Measurements from ENCODE around the gene C16orf92. TPM values are rescaled to one million over a fixed set of nuclear protein-coding genes. Genes with fewer than 3 reads are reported as not detected.
"Not testable (repeated sequence)": the region's sequence is repeated elsewhere in the genome, so short reads cannot be mapped to it uniquely, and the experiment has no call there.

The C16orf92 gene
- total RNA-seq, 1 donor from 2014 or later, result not detected

DNA sequence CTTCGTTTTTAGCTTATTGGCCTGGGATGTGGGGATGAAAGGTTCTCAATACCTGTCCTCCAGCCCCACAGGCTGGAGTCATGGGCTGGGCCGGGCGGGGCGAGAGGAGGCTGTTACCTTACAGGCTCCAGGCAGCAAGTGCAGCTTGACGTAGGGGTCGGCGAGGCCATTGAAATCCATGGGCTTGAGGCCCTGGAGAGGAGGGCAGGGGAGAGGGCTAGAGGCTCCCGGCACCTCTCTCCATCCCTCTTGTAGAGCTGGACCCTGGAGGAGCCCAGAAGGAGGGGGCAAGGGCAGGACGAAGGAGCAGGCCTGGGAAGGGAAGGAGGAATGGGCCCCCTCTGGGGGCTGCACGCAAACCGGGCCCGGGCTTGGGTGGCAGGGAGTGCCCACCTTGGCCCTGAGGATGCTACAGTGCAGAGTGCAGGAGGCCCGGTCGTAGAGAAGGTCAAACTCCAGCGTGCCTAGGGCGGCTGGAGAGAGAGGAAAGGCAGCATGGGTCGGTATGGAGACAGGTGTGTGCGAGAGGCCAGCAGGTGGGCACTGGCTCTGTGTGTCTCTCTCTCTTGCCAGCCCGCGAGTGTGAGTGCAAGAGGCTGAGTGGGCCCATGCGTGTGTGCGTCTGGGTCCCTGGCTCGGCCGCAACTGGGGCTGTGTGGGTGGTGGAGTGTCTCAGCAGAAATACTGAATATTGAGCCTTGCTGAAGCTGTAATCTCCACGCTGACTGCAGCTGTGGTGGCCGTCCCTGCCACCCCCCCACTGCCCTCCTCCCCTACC is 13.7 kb upstream of the C16orf92 start:
- Mint-ChIP-seq H3K27me3 (ENCODE audit: unreplicated experiment) (peaks cover 9% of the 10 kb centered on the region), H3K27ac (ENCODE audit: unreplicated experiment) (no peak overlapping the region), H3K4me3 (ENCODE audit: unreplicated experiment) (no peak overlapping the region), H3K9me3 (ENCODE audit: unreplicated experiment) (no peaks in the 10 kb centered on the region), H3K36me3 (ENCODE audit: unreplicated experiment) (no peaks in the 10 kb centered on the region), H3K4me1 (ENCODE audit: unreplicated experiment) (peaks cover 8% of the 10 kb centered on the region)
- DNase-seq (ENCODE audit: extremely low spot score, unreplicated experiment), result no peak
- TF ChIP-seq, protein P1, sequence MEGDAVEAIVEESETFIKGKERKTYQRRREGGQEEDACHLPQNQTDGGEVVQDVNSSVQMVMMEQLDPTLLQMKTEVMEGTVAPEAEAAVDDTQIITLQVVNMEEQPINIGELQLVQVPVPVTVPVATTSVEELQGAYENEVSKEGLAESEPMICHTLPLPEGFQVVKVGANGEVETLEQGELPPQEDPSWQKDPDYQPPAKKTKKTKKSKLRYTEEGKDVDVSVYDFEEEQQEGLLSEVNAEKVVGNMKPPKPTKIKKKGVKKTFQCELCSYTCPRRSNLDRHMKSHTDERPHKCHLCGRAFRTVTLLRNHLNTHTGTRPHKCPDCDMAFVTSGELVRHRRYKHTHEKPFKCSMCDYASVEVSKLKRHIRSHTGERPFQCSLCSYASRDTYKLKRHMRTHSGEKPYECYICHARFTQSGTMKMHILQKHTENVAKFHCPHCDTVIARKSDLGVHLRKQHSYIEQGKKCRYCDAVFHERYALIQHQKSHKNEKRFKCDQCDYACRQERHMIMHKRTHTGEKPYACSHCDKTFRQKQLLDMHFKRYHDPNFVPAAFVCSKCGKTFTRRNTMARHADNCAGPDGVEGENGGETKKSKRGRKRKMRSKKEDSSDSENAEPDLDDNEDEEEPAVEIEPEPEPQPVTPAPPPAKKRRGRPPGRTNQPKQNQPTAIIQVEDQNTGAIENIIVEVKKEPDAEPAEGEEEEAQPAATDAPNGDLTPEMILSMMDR (IDR thresholded peaks at IDR 0.05), result no peak

DNA sequence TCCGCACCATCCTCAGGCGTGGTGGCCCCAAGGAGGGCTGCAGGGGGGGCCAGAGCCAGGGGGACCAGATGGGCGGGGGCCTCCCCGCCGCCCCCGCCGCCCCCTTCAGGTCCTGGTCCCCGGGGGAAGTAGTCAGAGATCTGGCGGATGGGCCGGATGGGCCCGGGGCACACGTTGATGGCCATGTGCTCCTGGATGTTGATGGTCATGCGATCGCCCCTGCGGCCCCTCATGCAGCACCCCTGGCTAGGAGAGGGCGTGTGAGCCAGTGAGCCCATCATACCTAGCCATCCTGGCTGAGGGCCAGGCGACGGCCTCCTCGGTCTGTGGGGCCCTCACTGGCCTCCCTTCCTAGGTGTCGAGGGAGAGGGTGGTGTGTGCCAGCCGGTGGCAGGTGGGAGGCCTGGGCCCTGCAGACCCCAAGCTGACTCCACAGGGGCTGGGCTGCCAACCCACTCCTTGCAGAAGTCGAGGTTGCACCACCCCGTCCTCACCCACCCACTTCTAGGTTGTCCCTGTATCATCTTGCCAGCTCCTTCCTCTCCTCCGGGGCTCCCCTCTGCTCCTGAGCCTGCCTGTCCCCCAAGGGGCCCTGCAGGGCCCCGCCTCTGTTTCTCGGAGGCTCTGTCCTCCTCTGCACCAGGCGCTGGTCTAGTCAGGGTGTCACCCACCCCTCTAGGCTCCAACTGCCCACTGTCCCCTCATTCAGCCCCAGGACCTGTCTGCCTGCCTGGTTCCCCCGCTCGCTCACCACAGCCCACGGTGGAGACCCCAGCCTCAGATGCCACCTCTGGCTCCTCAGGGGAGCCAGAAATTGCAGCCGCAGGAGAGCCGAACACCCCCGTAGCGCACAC is 12.8 kb upstream of the C16orf92 start:
- Mint-ChIP-seq H3K27me3 (ENCODE audit: unreplicated experiment) (peaks cover 9% of the 10 kb centered on the region), H3K9me3 (ENCODE audit: unreplicated experiment) (no peaks in the 10 kb centered on the region), H3K36me3 (ENCODE audit: unreplicated experiment) (no peaks in the 10 kb centered on the region), H3K27ac (ENCODE audit: unreplicated experiment) (no peak overlapping the region), H3K4me3 (ENCODE audit: unreplicated experiment) (peak overlapping the region; percentile 51), H3K4me1 (ENCODE audit: unreplicated experiment) (peaks cover 8% of the 10 kb centered on the region)
- no peak for DNase-seq (ENCODE audit: extremely low spot score, unreplicated experiment)
- TF ChIP-seq, protein P1 (IDR thresholded peaks at IDR 0.05), result no peak

DNA sequence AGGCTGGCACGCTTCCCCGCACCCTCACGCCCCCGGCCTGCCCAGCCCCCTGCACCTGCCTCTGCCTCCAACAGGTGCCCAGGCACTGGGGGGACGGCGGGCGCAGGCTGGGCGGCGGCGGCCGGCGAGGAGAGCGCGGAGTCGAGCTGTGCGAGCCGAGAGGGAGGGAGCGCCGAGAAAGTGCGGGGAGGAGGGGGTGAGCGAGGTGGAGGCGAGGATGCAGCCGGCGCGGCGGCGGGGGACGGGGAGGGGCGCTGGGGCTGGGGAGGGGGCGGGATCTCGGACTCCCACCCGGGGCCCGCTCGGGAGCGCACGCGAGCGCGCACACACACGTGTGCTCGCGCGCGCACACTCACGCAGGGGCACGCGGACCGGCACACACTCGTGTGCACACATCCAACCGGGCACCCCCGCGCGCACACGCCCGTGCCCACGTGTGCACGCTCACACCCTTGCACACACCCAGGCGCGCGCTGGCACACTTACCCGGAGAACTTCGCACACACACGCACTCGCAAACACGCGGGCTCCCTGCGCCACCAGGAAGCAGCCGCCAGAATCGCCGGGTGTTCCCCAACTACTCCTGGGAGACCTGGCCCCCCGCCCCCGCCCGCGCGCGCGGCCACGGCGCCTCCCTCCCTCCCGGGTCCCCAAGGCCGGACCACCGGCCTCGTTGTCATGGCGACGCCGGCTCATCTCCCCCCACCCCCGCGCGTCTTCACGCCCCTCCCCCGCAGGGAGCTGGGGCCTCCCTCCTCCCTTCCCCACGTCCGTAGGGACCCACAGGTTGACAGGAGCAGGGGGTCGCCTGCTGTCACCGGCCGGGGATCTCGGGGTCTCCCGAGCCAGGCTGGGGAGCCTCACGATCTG is 11.9 kb upstream of the C16orf92 start, which contains the start of gene DOC2A:
Gene DOC2A, minus strand, starts transcription at position 184 of the 870 bp plus-strand sequence. CDS start 805 bp downstream, outside the sequence.
- Mint-ChIP-seq H3K27ac (ENCODE audit: unreplicated experiment) (no peak within 1 kb of the TSS), H3K36me3 (ENCODE audit: unreplicated experiment) (no peaks in the 10 kb centered on the region), H3K27me3 (ENCODE audit: unreplicated experiment) (peaks cover 11% of the 10 kb centered on the region), H3K4me1 (ENCODE audit: unreplicated experiment) (peaks cover 8% of the 10 kb centered on the region), H3K9me3 (ENCODE audit: unreplicated experiment) (no peaks in the 10 kb centered on the region), H3K4me3 (ENCODE audit: unreplicated experiment) (peak within 1 kb of the TSS; percentile 73)
- TF ChIP-seq, protein P1 (IDR thresholded peaks at IDR 0.05), result no peak
- no peak for DNase-seq (ENCODE audit: extremely low spot score, unreplicated experiment)

DNA sequence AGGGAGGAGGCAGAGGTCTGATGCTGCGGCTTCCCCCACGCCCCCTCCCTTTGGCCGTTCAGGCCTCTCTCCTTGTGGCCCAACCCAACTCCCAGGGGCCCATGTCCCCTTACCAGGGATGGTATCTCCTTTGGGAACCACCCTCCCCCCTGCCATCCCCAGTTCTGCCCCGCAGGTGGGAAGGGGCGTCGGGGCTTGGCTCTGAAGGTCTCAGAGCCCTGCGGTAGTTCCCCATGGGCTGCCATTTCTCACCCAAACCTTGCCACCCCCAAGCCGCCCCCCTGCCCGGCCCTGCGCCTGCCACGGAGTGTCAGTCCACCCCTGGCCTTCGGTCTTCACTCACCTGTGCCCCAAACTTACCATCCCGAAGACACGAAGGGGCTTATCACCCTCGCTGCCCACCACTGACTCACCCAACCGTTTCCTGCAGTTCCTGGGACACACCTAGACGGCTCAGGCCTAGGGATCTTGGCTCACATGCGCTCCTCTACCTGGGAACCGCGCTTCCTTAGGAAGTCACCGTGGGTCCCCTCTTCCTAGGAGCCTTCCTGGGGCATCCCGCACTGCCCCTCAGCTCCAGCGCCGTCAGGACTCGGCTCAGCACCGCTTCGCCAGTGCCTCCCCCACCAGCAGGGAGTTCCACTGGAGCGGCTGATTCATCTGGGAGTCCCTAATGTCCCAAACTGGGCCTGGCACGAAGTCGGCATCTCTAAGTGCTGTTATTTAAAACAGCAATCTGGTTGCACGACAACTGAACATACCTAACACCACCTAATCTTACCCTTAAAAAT is 11.1 kb upstream of the C16orf92 start:
- Mint-ChIP-seq H3K4me3 (ENCODE audit: unreplicated experiment) (peak overlapping the region; percentile 73), H3K9me3 (ENCODE audit: unreplicated experiment) (no peaks in the 10 kb centered on the region), H3K27me3 (ENCODE audit: unreplicated experiment) (peaks cover 11% of the 10 kb centered on the region), H3K27ac (ENCODE audit: unreplicated experiment) (no peak overlapping the region), H3K36me3 (ENCODE audit: unreplicated experiment) (no peaks in the 10 kb centered on the region), H3K4me1 (ENCODE audit: unreplicated experiment) (peaks cover 8% of the 10 kb centered on the region)
- TF ChIP-seq, protein P1 (IDR thresholded peaks at IDR 0.05), result no peak
- no peak for DNase-seq (ENCODE audit: extremely low spot score, unreplicated experiment)

DNA sequence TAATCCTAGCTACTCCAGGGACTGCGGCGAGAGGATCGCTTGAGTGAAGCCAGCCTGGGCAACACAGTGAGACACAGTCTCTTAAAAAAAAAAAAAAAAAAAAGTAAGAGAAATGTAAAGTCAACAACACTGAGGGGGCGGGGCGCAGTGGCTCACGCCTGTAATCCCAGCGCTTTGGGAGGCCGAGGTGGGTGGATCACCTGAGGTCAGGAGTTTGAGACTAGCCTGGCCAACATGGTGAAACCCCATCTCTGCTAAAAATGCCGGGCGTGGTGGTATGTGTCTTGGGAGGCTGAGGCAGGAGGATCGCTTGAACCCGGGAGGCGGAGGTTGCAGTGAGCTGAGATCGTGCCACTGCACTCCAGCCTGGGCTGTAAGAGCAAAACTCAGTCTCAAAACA is 10.4 kb upstream of the C16orf92 start:
- not testable (repeated sequence) for H3K27ac Mint-ChIP-seq (ENCODE audit: unreplicated experiment); H3K4me3 Mint-ChIP-seq (ENCODE audit: unreplicated experiment); DNase-seq (ENCODE audit: extremely low spot score, unreplicated experiment); H3K9me3 Mint-ChIP-seq (ENCODE audit: unreplicated experiment); H3K36me3 Mint-ChIP-seq (ENCODE audit: unreplicated experiment); H3K4me1 Mint-ChIP-seq (ENCODE audit: unreplicated experiment)
- peaks cover 13% of the 10 kb centered on the region for H3K27me3 Mint-ChIP-seq (ENCODE audit: unreplicated experiment)

DNA sequence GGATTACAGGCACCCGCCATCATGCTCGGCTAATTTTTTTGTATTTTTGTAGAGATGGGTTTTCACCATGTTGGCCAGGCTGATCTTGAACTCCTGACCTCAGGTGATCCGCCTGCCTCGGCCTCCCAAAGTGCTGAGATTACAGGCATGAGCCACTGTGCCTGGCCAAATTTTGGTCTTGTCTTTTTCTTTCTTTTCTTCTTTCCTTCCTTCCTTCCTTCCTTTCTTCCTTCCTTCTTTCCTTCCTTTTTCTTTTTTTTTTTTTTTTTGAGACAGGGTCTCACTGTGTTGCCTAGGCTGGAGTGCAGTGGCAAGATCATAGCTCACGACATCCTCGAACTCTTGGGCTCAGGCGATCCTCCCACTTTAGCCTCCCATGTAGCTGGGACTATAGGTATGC is 7.5 kb upstream of the C16orf92 start:
- not testable (repeated sequence) for H3K4me1 Mint-ChIP-seq (ENCODE audit: unreplicated experiment); H3K9me3 Mint-ChIP-seq (ENCODE audit: unreplicated experiment); H3K4me3 Mint-ChIP-seq (ENCODE audit: unreplicated experiment); H3K36me3 Mint-ChIP-seq (ENCODE audit: unreplicated experiment); DNase-seq (ENCODE audit: extremely low spot score, unreplicated experiment); H3K27ac Mint-ChIP-seq (ENCODE audit: unreplicated experiment)
- peaks cover 16% of the 10 kb centered on the region for H3K27me3 Mint-ChIP-seq (ENCODE audit: unreplicated experiment)

All from osteocyte (in vitro differentiated cells).